GM21528 (cell line): ENCODE measurements around the gene LRMDA.

Source experiments
- ATAC-seq: cut with Tn5 transposase; IDR thresholded peaks from one replicate; pipeline ENCODE4 v1.9.1; 2021; ENCODE audit warnings: mild to moderate bottlenecking, moderate library complexity; ENCODE audit not compliant: unreplicated experiment, low FRiP score

LRMDA gene

GRCh38 chr10:75470901-75471300, 39.5 kb downstream of the LRMDA start:
- no peak for ATAC-seq

GRCh38 chr10:75472685-75473084, 41.3 kb downstream of the LRMDA start:
- ATAC-seq: no peak

- ATAC-seq: no peak
Measured at GRCh38 chr10:75474106-75474505, 42.7 kb downstream of the LRMDA start.

GRCh38 chr10:75475460-75476182, 44.2 kb downstream of the LRMDA start:
- ATAC-seq: no peak

- no peak for ATAC-seq
Measured at GRCh38 chr10:75476569-75476968, 45.1 kb downstream of the LRMDA start.

GRCh38 chr10:75476985-75477384, 45.6 kb downstream of the LRMDA start:
- no peak for ATAC-seq

- no peak for ATAC-seq
Measured at GRCh38 chr10:75477680-75478079, 46.3 kb downstream of the LRMDA start.

GRCh38 chr10:75480374-75480773, 49.0 kb downstream of the LRMDA start:
- ATAC-seq: no peak

GRCh38 chr10:75483188-75483587, 51.8 kb downstream of the LRMDA start:
- no peak for ATAC-seq

GRCh38 chr10:75484717-75485116, 53.3 kb downstream of the LRMDA start:
- ATAC-seq: no peak

GRCh38 chr10:75486591-75486990, 55.2 kb downstream of the LRMDA start:
- no peak for ATAC-seq

GRCh38 chr10:75487087-75487754, 55.8 kb downstream of the LRMDA start:
- no peak for ATAC-seq

- no peak for ATAC-seq
Measured at GRCh38 chr10:75487755-75488125, 56.3 kb downstream of the LRMDA start.

- no peak for ATAC-seq
Measured at GRCh38 chr10:75492173-75492925, 60.9 kb downstream of the LRMDA start.

GRCh38 chr10:75493464-75493863, 62.0 kb downstream of the LRMDA start:
- ATAC-seq: no peak

GRCh38 chr10:75495434-75496190, 64.2 kb downstream of the LRMDA start:
- ATAC-seq: no peak

- no peak for ATAC-seq
Measured at GRCh38 chr10:75496191-75496567, 64.8 kb downstream of the LRMDA start.

- ATAC-seq: no peak
Measured at GRCh38 chr10:75497997-75498883, 66.8 kb downstream of the LRMDA start.

- no peak for ATAC-seq
Measured at GRCh38 chr10:75498884-75499350, 67.5 kb downstream of the LRMDA start.
